ENCODE measurements around the gene CACNA2D2. TPM values are rescaled to one million over a fixed set of nuclear protein-coding genes. Genes with fewer than 3 reads are reported as not detected.

Gene CACNA2D2
- total RNA-seq, 1 donor from 2014 or later, result 0.21 TPM

DNA sequence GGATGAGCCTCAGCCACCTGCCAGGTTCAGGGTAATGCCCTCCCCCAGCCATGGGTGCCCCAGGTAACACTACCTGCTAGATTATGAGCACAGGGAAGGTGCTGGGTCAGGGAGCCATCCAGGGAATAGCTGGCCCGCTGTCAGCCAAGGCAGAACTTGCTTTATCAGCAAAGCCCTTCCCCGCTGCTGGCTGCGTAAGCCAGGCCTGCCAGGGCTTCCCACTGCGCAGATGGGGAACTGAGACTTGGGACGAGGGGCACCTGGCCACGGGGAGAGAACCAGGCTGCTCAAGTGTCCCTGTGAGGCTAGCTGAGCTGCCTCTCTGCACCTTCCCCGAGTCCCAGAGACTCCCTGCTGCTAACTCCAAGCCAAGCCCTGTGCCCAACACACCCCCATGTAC lies 45.4 kb downstream of the CACNA2D2 start:
- Histone ChIP-seq H3K36me3 (ENCODE audit: control insufficient read depth, insufficient read depth, low read length) (no peaks in the 10 kb centered on the region), H3K27me3 (ENCODE audit: control insufficient read depth, insufficient read depth, low read length) (peaks cover 16% of the 10 kb centered on the region)
- no peak for DNase-seq (ENCODE audit: low read depth)

DNA sequence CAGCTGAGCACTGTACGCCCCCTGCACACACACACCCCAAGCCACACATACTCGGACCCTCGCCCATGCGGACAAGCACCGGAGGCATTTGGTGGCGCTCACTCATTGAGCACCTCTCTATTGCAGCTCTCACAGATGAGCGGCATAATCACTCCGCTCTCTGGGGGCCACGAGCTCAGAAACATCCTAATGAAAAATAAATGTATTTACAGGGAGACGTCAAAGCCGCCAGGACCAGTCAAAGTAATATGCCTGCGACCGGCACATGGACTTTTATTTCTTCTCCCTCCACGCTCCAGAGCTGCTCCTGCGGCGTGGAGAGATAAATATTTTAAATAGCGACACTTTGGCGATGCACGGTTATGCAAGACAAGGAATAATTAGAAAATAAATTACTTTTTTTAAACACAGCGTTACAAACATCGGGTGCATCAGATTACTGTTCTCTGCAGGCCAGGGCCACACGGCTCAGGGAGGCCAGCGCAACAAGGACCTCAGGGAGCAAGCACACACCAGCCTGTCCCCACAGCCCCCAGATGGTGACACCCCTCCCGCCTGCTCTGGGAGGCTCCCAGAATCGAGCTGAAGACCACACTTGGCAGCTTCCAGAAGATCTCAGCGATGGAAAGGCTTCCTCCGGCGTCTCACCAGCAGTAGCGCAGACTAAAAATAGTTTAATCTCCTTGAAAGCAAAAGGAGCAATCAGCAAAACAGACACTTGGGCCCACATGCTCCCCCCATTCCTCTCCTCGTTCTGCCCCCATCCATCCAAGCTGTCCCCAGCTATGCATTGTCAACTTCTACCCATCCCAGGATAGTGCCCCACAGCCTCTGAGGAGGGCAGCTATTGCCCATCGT lies 48.0 kb downstream of the CACNA2D2 start:
- H3K27me3 ChIP-seq (ENCODE audit: control insufficient read depth, insufficient read depth, low read length), result peaks cover 16% of the 10 kb centered on the region
- no peak for DNase-seq (ENCODE audit: low read depth)
- TF ChIP-seq, protein P1, sequence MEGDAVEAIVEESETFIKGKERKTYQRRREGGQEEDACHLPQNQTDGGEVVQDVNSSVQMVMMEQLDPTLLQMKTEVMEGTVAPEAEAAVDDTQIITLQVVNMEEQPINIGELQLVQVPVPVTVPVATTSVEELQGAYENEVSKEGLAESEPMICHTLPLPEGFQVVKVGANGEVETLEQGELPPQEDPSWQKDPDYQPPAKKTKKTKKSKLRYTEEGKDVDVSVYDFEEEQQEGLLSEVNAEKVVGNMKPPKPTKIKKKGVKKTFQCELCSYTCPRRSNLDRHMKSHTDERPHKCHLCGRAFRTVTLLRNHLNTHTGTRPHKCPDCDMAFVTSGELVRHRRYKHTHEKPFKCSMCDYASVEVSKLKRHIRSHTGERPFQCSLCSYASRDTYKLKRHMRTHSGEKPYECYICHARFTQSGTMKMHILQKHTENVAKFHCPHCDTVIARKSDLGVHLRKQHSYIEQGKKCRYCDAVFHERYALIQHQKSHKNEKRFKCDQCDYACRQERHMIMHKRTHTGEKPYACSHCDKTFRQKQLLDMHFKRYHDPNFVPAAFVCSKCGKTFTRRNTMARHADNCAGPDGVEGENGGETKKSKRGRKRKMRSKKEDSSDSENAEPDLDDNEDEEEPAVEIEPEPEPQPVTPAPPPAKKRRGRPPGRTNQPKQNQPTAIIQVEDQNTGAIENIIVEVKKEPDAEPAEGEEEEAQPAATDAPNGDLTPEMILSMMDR (IDR thresholded peaks at IDR 0.05; ENCODE audit: insufficient read depth, low read length, poor library complexity, severe bottlenecking), result no peak
- no peaks in the 10 kb centered on the region for H3K36me3 ChIP-seq (ENCODE audit: control insufficient read depth, insufficient read depth, low read length)
- no peak overlapping the region for H3K4me3 ChIP-seq (ENCODE audit: low read depth, low read length)

More for the DNA sequence above, 45.4 kb downstream of the CACNA2D2 start:
- TF ChIP-seq, protein P1 (IDR thresholded peaks at IDR 0.05; ENCODE audit: insufficient read depth, low read length, poor library complexity, severe bottlenecking), result no peak
- H3K4me3 ChIP-seq (ENCODE audit: low read depth, low read length), result no peak overlapping the region

DNA sequence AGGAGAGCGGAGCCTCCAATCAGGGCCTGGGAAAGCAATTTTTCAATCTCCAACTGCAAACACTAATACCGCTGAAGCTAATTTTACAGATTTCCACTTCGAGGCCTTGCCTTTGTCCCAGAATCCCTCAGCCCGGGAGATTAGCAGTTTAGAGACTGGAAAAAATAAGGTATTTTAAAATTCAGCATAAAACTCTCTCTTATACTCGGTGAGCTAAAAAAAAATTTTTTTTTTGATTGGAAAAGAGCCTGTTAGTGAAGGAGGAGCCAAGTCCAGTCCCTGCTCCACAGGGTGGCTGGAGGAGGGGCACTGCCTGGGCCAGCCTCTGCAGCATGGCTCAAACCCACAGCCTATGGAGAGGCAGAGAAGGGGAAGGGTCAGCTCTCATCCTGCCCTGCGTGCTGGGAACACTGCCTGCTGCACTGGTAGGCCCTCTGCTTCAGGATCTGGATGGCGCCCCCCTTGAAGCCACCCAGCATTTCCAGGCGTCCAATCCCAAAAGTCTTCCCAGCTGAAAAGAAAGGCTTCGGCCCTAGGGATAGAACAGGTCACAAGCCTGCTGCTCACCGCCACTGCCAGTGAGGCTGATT lies 48.9 kb downstream of the CACNA2D2 start:
- TF ChIP-seq, protein P1 (IDR thresholded peaks at IDR 0.05; ENCODE audit: insufficient read depth, low read length, poor library complexity, severe bottlenecking), result no peak
- Histone ChIP-seq H3K4me3 (ENCODE audit: low read depth, low read length) (no peak overlapping the region), H3K36me3 (ENCODE audit: control insufficient read depth, insufficient read depth, low read length) (no peaks in the 10 kb centered on the region), H3K27me3 (ENCODE audit: control insufficient read depth, insufficient read depth, low read length) (peaks cover 16% of the 10 kb centered on the region)
- DNase-seq (ENCODE audit: low read depth), result no peak

DNA sequence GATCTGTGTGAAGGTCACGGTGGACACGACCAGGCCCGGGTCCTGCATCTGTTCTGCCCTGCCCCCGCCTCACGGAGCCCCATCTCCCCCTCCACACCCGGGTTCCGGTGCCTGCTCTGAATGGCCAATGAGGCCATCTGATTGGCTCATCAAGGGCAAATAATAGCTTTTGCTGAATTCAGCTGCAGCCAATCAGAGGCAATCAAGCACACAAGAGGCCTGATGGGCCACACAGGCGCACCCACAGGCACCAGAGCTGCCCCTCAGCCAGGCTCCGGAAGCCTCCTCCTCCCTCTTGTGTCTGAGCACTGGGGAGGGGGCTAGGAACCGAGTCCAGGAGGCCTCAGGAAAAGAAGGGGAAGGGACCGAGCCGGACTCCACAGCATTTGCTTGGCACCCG lies 49.5 kb downstream of the CACNA2D2 start:
- TF ChIP-seq, protein P1 (IDR thresholded peaks at IDR 0.05; ENCODE audit: insufficient read depth, low read length, poor library complexity, severe bottlenecking), result no peak
- Histone ChIP-seq H3K36me3 (ENCODE audit: control insufficient read depth, insufficient read depth, low read length) (no peaks in the 10 kb centered on the region), H3K4me3 (ENCODE audit: low read depth, low read length) (no peak overlapping the region), H3K27me3 (ENCODE audit: control insufficient read depth, insufficient read depth, low read length) (peaks cover 16% of the 10 kb centered on the region)
- DNase-seq (ENCODE audit: low read depth), result no peak

DNA sequence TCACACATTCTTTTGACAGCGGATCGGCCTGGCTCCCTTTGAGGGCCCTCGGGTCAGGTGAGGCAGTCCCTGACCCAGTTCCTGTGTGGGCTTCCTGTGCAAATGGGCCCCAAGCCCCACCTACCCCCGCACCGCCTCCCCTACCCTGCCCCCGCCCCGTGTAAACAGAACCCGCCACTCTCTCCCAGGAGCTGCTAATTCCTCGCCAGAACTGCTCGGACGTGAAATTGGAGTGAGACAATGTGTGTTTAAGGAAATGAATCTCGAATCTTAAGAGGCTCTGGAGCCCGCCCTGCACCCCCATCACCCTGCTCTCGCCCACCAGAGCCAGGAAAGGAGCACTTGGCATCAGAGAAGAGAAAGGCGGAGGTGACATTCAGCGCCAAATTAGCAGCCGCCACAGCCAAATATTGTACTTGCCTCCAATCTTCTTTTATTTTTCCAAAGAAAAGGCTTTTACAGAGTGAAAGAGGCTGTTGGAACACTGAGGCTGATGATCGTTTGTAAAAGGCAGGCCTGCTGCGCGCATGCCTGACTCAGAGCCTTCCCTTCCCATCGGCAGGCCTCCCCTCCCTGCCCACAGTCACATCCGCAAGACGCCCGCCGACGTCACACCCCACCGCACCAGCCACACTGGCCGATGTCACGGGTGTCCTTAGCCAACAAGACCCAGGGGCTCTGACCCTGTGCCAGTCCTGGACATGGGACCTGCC lies 53.1 kb downstream of the CACNA2D2 start:
- H3K36me3 ChIP-seq (ENCODE audit: control insufficient read depth, insufficient read depth, low read length), result no peaks in the 10 kb centered on the region
- H3K4me3 ChIP-seq (ENCODE audit: low read depth, low read length), result no peak overlapping the region
- peak; percentile 21 for DNase-seq (ENCODE audit: low read depth)
- TF ChIP-seq, protein P1 (IDR thresholded peaks at IDR 0.05; ENCODE audit: insufficient read depth, low read length, poor library complexity, severe bottlenecking), result no peak
- H3K27me3 ChIP-seq (ENCODE audit: control insufficient read depth, insufficient read depth, low read length), result peaks cover 11% of the 10 kb centered on the region

Measured in kidney epithelial cell (primary cell).